HUES64 (cell line): Measurements from ENCODE around the gene IL18R1.

Experiments used
- H3K27ac ChIP-seq: 2 replicates; pipeline ENCODE4 v1.7.0; 2013; ENCODE audit warnings: low read depth, low read length, inconsistent platforms
- H3K27me3 ChIP-seq: 2 replicates; pipeline ENCODE4 v1.6.1; 2013; ENCODE audit warnings: mild to moderate bottlenecking, low read length; ENCODE audit not compliant: insufficient read depth
- H3K36me3 ChIP-seq: 2 replicates; pipeline ENCODE4 v1.6.1; 2013; ENCODE audit warnings: mild to moderate bottlenecking, low read length; ENCODE audit not compliant: insufficient read depth
- H3K4me1 ChIP-seq: 2 replicates; pipeline ENCODE4 v1.6.1; 2013; ENCODE audit warnings: mild to moderate bottlenecking, low read length, moderate library complexity; ENCODE audit not compliant: insufficient read depth
- H3K4me3 ChIP-seq: 2 replicates; pipeline ENCODE4 v1.5.1; 2013; ENCODE audit warnings: mild to moderate bottlenecking, low read length, moderate library complexity
- H3K9ac ChIP-seq: 2 replicates; pipeline ENCODE4 v1.6.1; 2013; ENCODE audit warnings: mild to moderate bottlenecking, low read depth, low read length
- H3K9me3 ChIP-seq: 2 replicates; pipeline ENCODE4 v1.6.1; 2013; ENCODE audit warnings: low read depth, low read length; ENCODE audit not compliant: insufficient read depth
- WGBS: fragments of 150-250, 120-280 bp; methylation state at CpG from one replicate; pipeline ENCODE4 v1.1.7; 2013; ENCODE audit warnings: missing lambda C conversion rate; 5-methylcytosine and 5-hydroxymethylcytosine counted together

The IL18R1 gene

DNA sequence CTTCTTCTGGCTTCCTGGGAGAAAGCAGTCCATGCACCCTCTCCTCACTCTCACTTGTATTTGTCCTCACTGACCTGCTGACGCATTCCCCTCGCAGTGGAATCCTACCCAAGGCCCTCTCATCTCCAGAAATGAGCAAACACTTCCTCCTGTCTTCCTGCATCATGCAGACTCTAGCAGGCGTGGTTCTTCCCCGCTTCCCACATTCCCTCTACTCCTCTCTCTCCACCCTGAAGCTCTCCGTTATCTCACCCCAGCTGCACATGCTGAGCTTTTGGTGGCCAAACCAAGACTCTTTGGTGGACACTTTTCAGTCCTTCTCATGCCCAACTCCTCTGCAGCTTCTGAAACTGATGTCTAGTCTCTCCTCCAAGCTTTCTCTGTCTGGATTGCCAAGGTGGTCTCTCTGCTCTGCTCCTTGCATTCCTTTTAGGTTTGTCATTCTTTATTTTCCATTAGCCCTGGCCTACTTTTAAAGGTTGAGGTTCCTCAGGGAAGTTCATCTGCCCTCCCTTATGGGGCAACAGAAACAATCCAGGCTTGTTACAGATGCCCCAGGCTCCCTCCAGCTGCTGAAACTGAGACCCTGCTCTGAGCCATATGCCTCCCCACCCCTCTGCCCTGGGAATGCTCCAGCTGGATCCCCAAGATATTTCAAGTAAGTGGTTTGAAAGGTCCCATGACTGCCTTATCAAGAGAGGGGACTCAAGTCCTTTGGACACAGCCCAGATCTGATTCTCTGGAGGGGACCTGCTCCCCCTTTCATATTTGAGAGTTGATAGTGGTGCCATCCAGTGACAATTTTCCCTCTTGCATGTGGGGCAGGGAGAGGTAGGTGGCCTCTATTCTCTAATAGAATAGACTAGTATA lies 66.5 kb downstream of the IL18R1 start:
- WGBS = 86% methylated on average over 5 of the region's 5 CpGs
- H3K4me1 ChIP-seq = no peaks in the 10 kb centered on the region
- H3K27ac ChIP-seq = no peak overlapping the region
- H3K9ac ChIP-seq = no peak overlapping the region
- no peaks in the 10 kb centered on the region for H3K27me3 ChIP-seq
- H3K4me3 ChIP-seq = no peak overlapping the region
- no peaks in the 10 kb centered on the region for H3K36me3 ChIP-seq
- no peaks in the 10 kb centered on the region for H3K9me3 ChIP-seq

DNA sequence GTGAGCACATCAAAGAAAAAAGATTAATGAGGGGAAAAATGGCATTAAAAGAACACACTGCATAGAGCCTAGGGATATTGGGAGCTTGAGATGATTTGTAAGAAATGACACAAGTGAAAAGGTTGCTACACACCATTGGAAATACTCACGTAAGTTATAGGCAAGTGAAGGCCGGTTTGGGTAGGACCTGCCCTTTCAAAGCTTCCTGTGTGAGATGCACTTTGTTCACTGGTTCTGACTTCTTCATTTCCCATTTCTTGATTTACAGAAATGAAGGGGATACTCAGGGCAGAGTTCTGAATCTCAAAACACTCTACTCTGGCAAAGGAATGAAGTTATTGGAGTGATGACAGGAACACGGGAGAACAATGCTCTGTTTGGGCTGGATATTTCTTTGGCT lies 67.3 kb downstream of the IL18R1 start, which contains the start of gene IL18RAP:
IL18RAP (plus strand) TSS at position 251 of the 400 bp plus-strand sequence; CDS start at position 369, 118 bp downstream.
- WGBS = 95% methylated on average over 3 of the region's 3 CpGs
- Histone ChIP-seq H3K4me3 (no peak within 1 kb of the TSS), H3K27ac (no peak within 1 kb of the TSS), H3K27me3 (no peaks in the 10 kb centered on the region), H3K9me3 (no peaks in the 10 kb centered on the region), H3K9ac (no peak within 1 kb of the TSS), H3K36me3 (no peaks in the 10 kb centered on the region), H3K4me1 (no peaks in the 10 kb centered on the region)

DNA sequence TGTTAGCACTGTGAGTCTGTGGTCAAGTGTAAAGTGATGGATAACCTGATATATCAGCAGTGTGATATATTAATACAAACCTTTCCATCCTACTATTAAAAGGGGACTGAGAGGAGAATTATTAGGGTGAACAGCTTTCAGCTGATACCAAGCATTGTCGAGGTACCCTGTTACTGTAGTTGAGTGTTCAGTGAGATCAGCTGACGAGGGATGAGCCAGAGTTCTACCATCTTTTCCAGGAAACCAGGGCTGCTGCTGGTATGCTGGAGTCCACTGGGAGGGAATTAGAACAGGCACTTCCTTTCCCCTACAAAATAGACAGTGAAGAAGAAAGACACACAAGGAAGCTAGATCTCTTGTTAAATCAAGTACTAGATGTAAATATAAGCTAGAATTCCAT lies 67.8 kb downstream of the IL18R1 start:
- no peaks in the 10 kb centered on the region for H3K4me1 ChIP-seq
- no peaks in the 10 kb centered on the region for H3K27me3 ChIP-seq
- no peaks in the 10 kb centered on the region for H3K9me3 ChIP-seq
- H3K36me3 ChIP-seq = no peaks in the 10 kb centered on the region
- 94% methylated on average over 2 of the region's 2 CpGs for WGBS
- no peak overlapping the region for H3K4me3 ChIP-seq
- H3K27ac ChIP-seq = no peak overlapping the region
- no peak overlapping the region for H3K9ac ChIP-seq

DNA sequence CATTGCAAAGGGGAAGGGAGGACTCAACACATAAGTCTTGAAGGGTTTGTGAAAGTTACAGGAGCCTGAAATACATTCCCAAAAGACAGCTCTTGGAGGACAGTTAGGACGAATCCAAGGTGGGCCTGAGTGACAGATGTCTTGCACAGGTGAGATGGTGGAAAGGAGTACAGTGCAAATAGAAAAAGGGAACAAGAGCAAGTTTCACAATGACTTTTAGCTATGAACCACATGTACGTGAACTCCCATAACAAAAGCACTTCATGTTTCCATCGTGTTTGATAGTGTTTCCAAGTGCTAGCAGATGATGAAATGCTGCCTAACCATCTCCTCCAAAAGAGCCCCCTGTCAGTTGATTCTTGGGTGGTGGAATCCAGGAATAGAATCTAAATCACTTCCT lies 69.2 kb downstream of the IL18R1 start:
- 90% methylated on average over 3 of the region's 3 CpGs for WGBS
- H3K9me3 ChIP-seq = no peaks in the 10 kb centered on the region
- no peak overlapping the region for H3K4me3 ChIP-seq
- no peak overlapping the region for H3K27ac ChIP-seq
- no peaks in the 10 kb centered on the region for H3K4me1 ChIP-seq
- H3K27me3 ChIP-seq = no peaks in the 10 kb centered on the region
- H3K36me3 ChIP-seq = no peaks in the 10 kb centered on the region
- H3K9ac ChIP-seq = no peak overlapping the region

DNA sequence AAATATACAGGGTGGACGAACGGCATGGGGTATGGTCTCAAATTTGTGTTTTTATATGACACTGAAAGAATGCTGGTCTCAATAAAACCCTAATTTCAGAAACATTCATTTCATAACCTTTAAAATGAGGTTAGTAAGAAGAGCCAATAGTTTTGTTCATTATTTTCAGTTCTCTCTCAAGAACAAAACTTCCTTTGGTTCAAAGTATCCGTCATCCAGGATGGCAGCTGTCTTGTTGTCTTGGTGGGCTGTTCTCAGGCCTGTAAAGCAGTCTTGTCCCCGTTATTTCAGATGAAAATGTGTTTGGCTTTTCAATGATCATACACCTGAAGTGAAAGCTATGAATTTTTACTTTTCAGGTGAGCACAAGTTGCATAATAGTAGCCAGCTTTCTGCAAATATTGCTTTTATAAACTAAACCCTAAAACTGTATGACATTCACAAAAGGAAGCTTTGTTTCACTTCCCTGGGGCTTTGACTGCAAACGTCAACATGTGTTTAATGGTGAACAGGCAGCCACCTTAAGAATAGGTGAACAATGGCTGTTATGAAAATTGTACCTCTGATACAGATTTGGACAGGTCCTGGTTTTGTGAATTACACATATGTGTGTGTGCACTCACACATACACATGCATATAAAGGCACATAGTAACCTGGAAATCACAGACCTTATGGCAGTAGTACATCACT lies 70.0 kb downstream of the IL18R1 start:
- Histone ChIP-seq H3K9ac (no peak overlapping the region), H3K27ac (no peak overlapping the region)

DNA sequence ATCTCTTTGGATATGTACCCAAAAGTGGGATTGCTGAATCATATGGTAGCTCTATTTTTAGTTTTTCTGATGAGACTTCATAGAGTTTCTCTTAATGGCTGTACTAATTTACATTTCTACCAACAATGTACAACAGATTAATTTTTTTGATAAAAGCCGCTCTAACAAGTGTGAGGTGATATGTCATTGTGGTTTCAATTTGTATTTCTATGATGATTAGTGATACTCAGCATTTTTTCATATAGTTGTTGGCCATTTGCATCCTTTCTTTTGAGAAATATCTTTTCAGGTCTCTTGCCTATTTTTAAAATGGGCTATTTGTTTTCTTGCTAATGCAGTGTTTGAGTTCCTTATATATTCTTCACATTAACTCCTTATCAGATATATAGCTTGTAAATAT lies 71.7 kb downstream of the IL18R1 start:
- Histone ChIP-seq H3K4me1 (no peaks in the 10 kb centered on the region), H3K4me3 (no peak overlapping the region), H3K27me3 (no peaks in the 10 kb centered on the region), H3K27ac (no peak overlapping the region), H3K9ac (no peak overlapping the region), H3K9me3 (no peaks in the 10 kb centered on the region), H3K36me3 (no peaks in the 10 kb centered on the region)
- no CpG with 5 or more reads among the region's 1 CpG for WGBS

More for the DNA sequence above, 70.0 kb downstream of the IL18R1 start:
- H3K4me1 ChIP-seq = no peaks in the 10 kb centered on the region
- no peaks in the 10 kb centered on the region for H3K36me3 ChIP-seq
- 81% methylated on average over 3 of the region's 5 CpGs for WGBS
- no peaks in the 10 kb centered on the region for H3K27me3 ChIP-seq
- H3K9me3 ChIP-seq = no peaks in the 10 kb centered on the region
- no peak overlapping the region for H3K4me3 ChIP-seq

DNA sequence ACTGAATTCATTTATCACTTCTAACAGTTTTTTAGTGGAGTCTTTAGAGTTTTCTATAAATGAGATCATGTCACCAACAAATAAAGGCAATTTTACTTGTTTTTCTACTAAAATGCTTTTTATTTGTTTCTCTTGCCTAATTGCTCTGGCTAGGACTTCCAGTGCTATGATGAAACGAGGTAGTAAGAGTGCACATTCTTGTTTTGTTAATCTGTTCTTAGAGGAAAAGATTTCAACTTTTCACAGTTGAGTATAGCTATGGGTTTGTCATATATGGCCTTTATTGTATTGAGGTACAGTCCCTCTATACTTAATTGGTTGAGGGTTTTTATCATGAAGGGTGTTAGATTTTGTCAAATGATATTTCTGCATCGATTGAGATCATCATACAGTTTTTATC lies 73.0 kb downstream of the IL18R1 start:
- no peak overlapping the region for H3K27ac ChIP-seq
- H3K4me1 ChIP-seq = no peaks in the 10 kb centered on the region
- H3K9ac ChIP-seq = no peak overlapping the region
- no peaks in the 10 kb centered on the region for H3K36me3 ChIP-seq
- H3K4me3 ChIP-seq = no peak overlapping the region
- WGBS = 94% methylated on average over 1 of the region's 2 CpGs
- no peaks in the 10 kb centered on the region for H3K27me3 ChIP-seq
- H3K9me3 ChIP-seq = no peaks in the 10 kb centered on the region

DNA sequence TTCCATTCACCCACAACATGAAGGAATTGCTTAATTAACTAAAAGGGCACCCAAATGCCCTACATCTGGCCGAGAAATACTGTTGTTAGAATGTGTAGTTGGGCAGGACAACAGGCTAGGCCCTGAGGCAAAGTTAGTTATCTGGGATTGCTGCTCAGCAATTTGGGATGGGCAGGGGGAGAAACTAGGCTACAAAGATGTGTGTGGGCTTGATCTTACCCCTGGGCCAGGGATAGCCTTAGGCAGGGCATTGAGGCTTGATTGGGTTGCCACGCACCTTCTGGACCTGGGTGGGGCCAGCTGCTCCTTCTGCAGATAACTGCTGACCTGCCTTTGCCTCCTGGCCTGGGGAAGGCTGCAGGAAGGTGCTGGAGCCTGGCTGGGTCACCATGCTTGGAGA lies 76.8 kb downstream of the IL18R1 start:
- Histone ChIP-seq H3K9ac (no peak overlapping the region), H3K4me1 (no peaks in the 10 kb centered on the region), H3K27ac (no peak overlapping the region), H3K36me3 (no peaks in the 10 kb centered on the region), H3K4me3 (no peak overlapping the region), H3K9me3 (no peaks in the 10 kb centered on the region), H3K27me3 (no peaks in the 10 kb centered on the region)
- WGBS = 85% methylated on average over 2 of the region's 2 CpGs

DNA sequence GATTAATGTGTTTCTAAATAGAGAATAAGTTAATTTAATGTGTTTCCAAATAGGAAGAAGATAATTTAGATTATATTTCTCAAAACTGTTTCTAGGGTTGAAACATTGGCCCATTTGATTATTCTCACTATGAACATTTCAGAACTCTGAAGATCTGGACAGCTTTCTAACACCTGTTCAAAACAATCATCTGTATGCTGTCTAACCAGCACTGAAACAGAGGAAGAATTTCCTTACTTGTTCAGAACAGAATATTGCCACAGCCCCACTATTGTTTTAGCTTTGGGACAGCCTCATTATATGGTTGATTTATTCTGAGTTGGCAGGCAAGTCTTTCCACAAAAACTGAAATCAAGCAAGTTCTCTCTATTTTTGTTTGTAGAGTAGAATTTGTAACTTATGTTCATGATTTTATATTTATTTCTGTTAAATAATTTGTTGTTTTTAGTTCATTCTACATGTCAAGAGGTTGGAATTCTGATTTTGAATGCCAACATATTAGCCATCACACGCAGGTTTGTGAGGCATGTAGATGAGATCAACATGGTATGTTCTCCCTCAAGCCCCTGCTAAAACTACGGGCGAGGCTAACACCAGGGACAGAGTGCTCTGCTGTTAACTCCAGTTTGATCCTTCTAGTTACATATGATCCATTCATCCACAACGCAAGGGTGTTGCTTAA lies 78.5 kb downstream of the IL18R1 start:
- Histone ChIP-seq H3K4me3 (no peak overlapping the region), H3K9ac (no peak overlapping the region), H3K27me3 (no peaks in the 10 kb centered on the region), H3K9me3 (no peaks in the 10 kb centered on the region), H3K27ac (no peak overlapping the region), H3K4me1 (no peaks in the 10 kb centered on the region), H3K36me3 (no peaks in the 10 kb centered on the region)
- WGBS = 93% methylated on average over 4 of the region's 4 CpGs

DNA sequence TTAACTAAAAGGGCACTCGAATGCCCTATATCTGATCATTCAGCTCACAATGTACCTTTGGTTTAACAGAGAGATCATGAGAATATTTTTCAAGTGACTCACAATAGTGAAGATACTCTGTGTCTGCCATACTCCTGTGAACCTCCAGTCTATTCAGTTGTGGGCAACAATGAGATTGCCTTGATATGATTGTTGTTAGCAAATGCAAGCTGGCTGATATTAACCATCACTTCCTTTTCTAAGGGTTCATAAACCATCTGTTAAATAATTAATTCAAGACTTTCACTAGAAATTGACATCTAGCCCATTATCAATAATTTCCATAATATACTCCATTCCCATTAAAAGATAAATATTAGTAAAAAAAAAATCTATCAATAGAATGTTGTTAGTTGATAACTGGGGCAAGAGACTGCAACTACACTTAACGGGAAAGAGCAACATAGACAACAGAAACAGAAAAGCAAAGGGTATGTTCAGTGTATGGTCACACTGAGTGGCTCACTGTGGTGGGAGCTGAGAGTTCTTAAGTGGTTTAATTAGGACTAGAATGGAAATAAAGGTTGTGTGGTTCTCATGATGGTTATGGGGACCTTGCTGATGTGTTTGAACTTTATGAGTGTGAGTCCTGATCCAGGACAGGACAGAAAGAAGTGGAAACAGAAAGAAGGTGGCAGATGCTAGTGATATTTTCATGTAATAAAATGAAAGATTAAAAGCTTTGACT lies 79.2 kb downstream of the IL18R1 start:
- Histone ChIP-seq H3K4me3 (no peak overlapping the region), H3K9me3 (no peaks in the 10 kb centered on the region), H3K27me3 (no peaks in the 10 kb centered on the region), H3K36me3 (no peaks in the 10 kb centered on the region), H3K9ac (no peak overlapping the region), H3K27ac (no peak overlapping the region), H3K4me1 (no peaks in the 10 kb centered on the region)
- WGBS = 97% methylated on average over 2 of the region's 2 CpGs
